Measurements from ENCODE around the gene FERMT1. TPM values are rescaled to one million over a fixed set of nuclear protein-coding genes. Genes with fewer than 3 reads are reported as not detected.

The FERMT1 gene
- total RNA-seq, 1 donor from 2014 or later: 8.4 TPM

GRCh38 chr20:6086868-6087267, 36.0 kb downstream of the FERMT1 start:
- no peaks in the 10 kb centered on the region for H3K4me1 Mint-ChIP-seq (ENCODE audit: low read depth)
- no peak for TF ChIP-seq CTCF (IDR thresholded peaks at IDR 0.05; ENCODE audit: unreplicated experiment)
- no peak for DNase-seq (ENCODE audit: low spot score, unreplicated experiment)
- H3K27ac Mint-ChIP-seq: no peak overlapping the region
- H3K4me3 Mint-ChIP-seq (ENCODE audit: low read depth): no peak overlapping the region
- peaks cover 15% of the 10 kb centered on the region for H3K36me3 Mint-ChIP-seq (ENCODE audit: insufficient read depth)
- H3K27me3 Mint-ChIP-seq: no peaks in the 10 kb centered on the region
- H3K9me3 Mint-ChIP-seq (ENCODE audit: low read depth): no peaks in the 10 kb centered on the region

- no peak overlapping the region for H3K4me3 Mint-ChIP-seq (ENCODE audit: low read depth)
- peaks cover 15% of the 10 kb centered on the region for H3K36me3 Mint-ChIP-seq (ENCODE audit: insufficient read depth)
- no peaks in the 10 kb centered on the region for H3K4me1 Mint-ChIP-seq (ENCODE audit: low read depth)
- TF ChIP-seq CTCF (IDR thresholded peaks at IDR 0.05; ENCODE audit: unreplicated experiment): no peak
- H3K27ac Mint-ChIP-seq: no peak overlapping the region
- no peak for DNase-seq (ENCODE audit: low spot score, unreplicated experiment)
- no peaks in the 10 kb centered on the region for H3K27me3 Mint-ChIP-seq
- no peaks in the 10 kb centered on the region for H3K9me3 Mint-ChIP-seq (ENCODE audit: low read depth)
Measured at GRCh38 chr20:6083926-6084325, 38.9 kb downstream of the FERMT1 start.

- H3K4me3 Mint-ChIP-seq (ENCODE audit: low read depth): no peak overlapping the region
- peaks cover 13% of the 10 kb centered on the region for H3K36me3 Mint-ChIP-seq (ENCODE audit: insufficient read depth)
- no peaks in the 10 kb centered on the region for H3K4me1 Mint-ChIP-seq (ENCODE audit: low read depth)
- DNase-seq (ENCODE audit: low spot score, unreplicated experiment): no peak
- H3K27me3 Mint-ChIP-seq: no peaks in the 10 kb centered on the region
- no peak overlapping the region for H3K27ac Mint-ChIP-seq
- H3K9me3 Mint-ChIP-seq (ENCODE audit: low read depth): no peaks in the 10 kb centered on the region
- no peak for TF ChIP-seq CTCF (IDR thresholded peaks at IDR 0.05; ENCODE audit: unreplicated experiment)
Measured at GRCh38 chr20:6081236-6081635, 41.6 kb downstream of the FERMT1 start.

- Mint-ChIP-seq H3K9me3 (ENCODE audit: low read depth) (no peaks in the 10 kb centered on the region), H3K4me3 (ENCODE audit: low read depth) (no peak overlapping the region), H3K27ac (no peak overlapping the region), H3K4me1 (ENCODE audit: low read depth) (peaks cover 5% of the 10 kb centered on the region), H3K36me3 (ENCODE audit: insufficient read depth) (peaks cover 7% of the 10 kb centered on the region), H3K27me3 (no peaks in the 10 kb centered on the region)
- TF ChIP-seq CTCF (IDR thresholded peaks at IDR 0.05; ENCODE audit: unreplicated experiment): no peak
- DNase-seq (ENCODE audit: low spot score, unreplicated experiment): no peak
Measured at GRCh38 chr20:6079016-6079415, 43.8 kb downstream of the FERMT1 start.

- peaks cover 6% of the 10 kb centered on the region for H3K36me3 Mint-ChIP-seq (ENCODE audit: insufficient read depth)
- no peak overlapping the region for H3K4me3 Mint-ChIP-seq (ENCODE audit: low read depth)
- no peak overlapping the region for H3K27ac Mint-ChIP-seq
- no peaks in the 10 kb centered on the region for H3K9me3 Mint-ChIP-seq (ENCODE audit: low read depth)
- H3K27me3 Mint-ChIP-seq: no peaks in the 10 kb centered on the region
- no peak for DNase-seq (ENCODE audit: low spot score, unreplicated experiment)
- H3K4me1 Mint-ChIP-seq (ENCODE audit: low read depth): peaks cover 6% of the 10 kb centered on the region
- TF ChIP-seq CTCF (IDR thresholded peaks at IDR 0.05; ENCODE audit: unreplicated experiment): no peak
Measured at GRCh38 chr20:6075428-6076219, 47.2 kb downstream of the FERMT1 start.

Measured in progenitor cell of endocrine pancreas (in vitro differentiated cells).